HG02852 (cell line): ENCODE results near the gene CHRNA5.
"Not testable (repeated sequence)": the region's sequence is repeated elsewhere in the genome, so short reads cannot be mapped to it uniquely, and the experiment has no call there.

ENCODE experiments used
- ATAC-seq: cut with Tn5 transposase; IDR thresholded peaks from one replicate; pipeline ENCODE4 v1.9.1; 2021; ENCODE audit warnings: mild to moderate bottlenecking, moderate library complexity; ENCODE audit not compliant: unreplicated experiment

Gene CHRNA5

DNA sequence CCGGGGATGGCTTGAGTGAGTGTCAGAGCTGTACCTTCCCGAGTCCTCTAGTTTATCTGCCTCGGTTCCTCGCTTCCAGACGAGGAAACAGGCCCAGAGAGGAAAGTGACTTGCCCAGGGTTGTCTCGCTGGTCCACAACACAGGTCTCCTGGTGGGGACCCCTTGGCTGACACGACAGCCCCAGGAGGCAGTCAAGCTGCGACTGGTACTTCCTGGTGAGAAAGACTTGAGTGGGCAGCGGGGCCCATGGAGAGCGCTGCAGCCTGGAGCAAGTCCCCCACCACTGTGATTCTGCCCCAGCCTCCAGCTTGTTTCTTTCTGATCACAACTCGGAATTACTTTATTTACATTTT, 600 bp upstream of the CHRNA5 start:
- ATAC-seq = peak; percentile 12

DNA sequence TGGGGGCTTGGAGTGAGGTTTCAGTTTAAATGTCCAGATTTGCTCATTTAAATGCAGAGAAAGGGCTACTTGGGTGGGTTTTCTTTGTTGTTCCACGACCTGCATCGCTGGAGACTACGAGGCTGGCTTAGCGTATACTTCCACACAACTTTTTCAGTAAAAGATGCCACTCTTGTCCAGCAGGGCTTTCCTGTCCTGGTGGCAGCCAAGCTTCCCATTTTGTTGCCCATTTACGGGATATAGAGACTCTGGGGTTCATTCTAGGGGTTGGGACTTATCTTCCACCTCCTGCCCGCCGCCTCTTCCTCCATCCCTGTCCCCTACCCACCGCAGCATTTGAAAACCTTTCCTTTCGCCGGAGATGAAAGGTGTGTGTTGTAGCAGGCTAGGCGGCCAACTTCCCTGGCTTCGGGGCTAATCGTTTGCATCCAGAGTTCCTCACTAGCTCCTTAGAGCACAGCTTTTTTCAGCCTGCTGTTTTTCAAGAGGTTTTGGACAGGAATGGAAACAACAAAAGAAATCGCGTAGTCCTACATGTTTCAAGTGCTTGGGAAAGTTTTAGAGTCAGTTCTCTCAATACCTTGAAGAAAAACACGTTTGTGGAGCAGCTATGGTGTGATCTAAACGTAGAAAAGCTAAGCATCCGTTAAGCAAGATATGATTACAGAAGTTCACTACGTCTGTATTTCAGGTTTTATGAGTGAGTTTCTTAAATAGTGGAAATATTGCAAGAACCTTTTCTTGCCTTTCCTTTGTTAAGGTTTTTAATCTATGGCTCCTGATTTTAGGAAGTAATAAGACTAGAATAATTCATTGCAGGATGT, 843 bp downstream of the CHRNA5 start:
- no peak for ATAC-seq

DNA sequence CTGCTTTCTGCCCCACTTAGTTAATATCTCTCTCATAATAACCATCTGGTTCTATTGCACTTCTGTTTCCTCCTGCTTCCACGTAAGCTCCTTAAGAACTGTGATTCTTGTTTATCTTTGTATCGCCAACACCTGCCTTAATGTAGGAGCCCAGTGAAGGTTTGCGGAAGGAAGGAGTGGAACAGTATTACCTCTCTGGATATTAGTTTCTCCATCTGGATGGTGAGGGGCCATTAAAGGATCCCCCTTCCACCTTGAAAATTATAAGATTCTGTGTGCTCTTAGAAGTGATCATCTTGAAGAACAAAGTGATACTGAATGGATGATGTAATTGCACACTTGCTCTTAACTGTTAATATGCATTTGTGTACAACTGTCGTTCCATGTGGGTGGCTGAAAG, 2.2 kb downstream of the CHRNA5 start:
- no peak for ATAC-seq

DNA sequence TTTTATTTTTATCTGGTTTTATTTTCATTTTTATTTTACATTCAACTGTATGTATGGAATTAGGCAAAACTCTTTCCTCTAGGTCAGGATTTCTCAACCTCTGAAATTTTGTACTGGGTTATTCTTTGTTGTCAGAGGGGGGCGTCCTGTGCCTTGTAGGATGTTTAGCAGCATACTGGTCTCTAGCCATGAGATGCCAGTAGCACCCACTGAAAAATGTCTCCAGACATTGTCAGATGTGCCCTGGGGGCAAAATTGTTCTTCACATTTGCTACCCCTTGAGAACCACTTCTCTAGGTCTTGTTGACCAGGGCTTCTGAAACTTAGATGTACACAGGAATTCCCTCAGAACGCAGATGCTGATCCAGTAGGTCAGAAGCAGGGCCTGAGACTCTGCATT, 5.4 kb downstream of the CHRNA5 start:
- ATAC-seq = no peak

DNA sequence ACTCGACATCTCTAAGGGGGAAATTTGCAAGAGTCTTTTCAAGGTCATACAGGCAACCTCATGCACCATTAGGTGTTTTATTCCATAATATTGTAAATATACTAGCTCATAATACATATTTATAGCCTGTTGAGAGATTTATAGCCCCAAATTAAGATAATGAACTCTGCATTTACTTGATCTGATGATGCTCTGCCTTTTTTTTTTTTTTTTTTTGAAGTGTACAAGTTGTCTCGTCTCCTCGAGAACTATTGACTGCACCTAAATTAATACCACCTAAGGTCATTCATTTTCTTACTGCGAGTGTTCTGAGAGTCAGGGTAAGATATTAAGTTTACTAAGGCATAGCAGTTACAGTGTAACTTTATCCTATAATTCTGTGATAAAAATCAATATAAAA, 6.1 kb downstream of the CHRNA5 start:
- no peak for ATAC-seq

DNA sequence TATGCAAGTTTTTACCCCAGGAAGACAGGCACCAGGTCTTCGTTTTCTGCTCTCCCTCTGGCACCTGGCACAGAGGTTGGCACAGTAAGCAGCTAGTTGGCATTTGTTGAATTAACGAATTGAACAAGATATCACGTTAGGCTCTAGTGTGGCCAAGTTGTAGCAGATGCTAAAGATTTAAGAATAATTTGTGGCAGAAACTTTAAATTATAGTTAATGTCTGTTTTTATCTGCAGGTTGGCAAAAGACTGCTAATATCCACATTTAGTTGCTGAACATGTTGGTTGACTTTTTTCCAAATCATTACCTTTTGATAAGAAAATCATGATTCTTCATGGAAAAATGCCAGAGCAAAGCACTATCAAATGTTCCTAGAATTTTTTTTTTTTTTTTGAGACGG, 8.1 kb downstream of the CHRNA5 start:
- no peak for ATAC-seq

DNA sequence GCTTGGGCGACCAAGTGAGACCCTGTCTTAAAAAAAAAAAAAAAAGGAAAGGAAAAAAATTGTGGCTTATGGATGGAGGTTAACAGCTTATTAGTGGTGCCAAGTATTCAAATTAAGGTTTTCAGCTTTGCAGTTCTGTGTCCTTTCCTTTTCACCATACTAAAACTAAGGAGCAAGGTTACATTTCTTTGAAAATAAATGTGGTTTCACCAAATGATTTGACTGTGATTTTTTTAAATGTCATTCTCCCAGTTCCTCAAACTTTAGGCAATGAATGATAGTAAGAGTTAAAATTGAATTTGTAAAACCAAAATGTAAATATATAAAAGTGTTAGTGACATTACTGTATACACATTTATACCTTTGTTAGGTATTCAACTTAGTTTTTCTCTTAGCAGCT, 9.6 kb downstream of the CHRNA5 start:
- ATAC-seq = no peak

DNA sequence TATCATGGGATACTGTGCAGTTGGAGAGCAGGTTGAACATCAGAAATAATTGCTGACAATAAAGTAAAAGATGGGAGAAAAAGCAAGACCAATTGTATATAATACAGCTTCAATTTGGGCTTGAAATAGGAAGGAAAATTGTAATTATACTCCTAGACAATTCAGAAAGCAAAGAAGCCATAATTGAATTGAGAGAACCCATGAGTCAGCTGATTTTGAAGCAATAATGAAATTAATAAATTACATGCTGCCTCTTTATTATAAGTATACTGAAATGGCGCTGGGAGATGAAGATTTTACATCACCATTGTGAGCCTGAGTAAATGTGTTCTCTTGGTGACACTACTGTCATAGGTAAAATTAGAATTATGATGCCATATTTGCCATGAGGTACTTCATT, 32.3 kb downstream of the CHRNA5 start:
- no peak for ATAC-seq

DNA sequence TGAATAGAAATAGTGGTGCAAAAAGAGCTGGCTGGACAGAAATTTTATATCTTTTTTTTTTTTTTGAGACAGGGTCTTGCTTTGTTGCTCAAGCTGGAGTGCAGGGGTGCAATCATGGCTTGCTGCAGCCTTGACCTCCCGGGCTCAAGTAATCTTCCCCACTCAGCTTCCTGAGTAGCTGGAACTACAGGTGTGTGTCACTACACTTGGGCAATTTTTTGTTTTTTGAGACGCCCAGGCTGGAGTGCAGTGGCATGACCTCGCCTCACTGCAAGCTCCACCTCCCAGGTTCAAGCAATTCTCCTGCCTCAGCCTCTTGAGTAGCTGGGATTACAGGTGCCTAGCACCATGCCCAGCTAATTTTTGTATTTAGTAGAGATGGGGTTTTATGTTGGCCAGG, 33.0 kb downstream of the CHRNA5 start:
- no peak for ATAC-seq

DNA sequence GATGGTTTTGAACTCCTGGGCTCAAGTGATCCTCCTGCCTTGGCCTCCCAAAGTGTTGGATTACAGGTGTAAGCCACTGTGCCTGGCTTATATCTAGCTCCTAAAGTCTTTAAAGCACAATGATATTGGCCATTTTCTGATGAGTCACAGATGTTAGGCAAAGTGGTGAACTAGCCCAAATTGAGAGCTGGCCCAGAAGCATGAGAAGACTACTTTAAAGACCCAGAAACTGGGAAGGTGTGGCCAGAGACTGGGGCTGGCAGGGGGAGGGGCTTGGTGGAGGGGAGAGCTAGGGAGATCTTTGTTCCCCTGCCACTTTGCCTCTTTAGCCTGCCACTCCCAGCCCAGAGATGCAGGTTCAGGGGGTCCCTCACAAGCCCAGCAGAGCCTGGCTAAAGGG, 33.9 kb downstream of the CHRNA5 start:
- no peak for ATAC-seq

DNA sequence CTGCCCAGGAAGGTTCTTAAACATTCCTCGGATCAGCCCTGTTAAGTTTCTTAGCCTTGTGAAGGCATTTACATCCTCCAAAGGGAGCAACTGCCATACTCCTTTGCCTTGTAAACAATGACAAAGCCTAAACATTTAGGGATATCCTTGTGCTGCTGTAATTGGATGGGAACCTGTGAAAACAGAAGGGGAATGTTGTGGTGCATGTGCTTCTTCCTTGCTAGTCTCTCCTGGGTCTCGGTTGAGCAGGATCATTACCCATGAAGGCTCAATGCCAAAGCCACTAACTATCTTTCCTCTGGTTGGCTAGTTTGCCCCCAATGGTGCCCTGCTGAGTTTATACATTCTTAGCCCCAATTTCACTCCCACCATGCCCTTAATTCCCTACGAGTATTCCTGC, 38.1 kb downstream of the CHRNA5 start:
- ATAC-seq = no peak

DNA sequence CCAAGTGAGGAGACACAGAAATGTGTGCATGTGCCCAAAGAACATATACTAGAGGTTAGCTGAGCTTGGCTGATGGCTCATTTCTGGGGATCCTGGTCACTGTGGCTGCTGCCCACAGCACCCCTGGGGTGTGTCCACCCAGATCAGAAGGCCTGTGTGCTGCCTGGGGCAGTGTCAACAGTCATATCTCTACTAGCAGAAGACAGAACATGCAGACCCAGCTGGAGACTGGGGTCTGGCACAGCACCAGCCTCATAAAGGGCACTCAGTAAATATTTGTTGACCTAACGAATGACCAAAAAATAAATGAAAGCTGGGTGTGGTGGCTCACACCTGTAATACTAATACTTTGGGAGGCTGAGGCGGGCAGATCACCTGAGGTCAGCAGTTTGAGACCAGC, 39.1 kb downstream of the CHRNA5 start:
- ATAC-seq = no peak

DNA sequence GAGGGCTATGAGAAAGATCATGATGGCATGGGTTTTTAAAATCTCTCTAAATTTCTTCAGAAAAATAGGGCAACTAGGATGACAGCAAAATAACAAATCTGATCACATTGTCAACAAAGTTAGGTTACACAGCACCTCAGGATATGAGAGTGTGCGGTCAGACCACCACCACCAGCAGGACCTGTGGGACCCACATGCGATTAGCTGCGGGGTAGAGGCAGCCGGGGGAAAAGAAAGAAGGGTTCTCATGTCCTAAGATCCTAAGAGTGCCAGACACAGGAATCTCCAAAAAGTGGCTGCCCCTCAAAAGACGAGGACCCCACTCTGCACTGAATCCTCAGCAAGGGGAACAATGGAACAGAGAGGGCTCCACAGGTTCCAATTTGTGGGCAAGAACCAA, 39.9 kb downstream of the CHRNA5 start:
- ATAC-seq = no peak

DNA sequence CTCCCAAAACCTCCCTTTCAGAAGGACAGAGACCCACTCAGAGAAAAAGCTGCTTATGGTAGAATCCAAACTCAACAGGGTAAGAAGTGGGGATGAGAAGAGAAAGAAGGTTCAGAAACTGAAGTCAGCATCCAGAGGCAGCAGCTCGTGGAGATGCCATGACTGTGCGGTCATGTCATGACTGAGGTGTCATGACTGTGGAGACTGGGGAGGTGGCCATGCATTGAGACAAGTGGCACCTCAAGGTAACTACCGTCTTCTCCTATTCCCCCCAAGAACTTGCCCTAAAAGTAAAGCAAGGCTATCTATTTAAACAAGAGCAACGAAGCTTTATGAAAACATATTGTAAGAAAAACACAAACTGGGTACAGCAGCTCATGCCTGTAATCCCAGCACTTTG, 40.4 kb downstream of the CHRNA5 start:
- no peak for ATAC-seq

DNA sequence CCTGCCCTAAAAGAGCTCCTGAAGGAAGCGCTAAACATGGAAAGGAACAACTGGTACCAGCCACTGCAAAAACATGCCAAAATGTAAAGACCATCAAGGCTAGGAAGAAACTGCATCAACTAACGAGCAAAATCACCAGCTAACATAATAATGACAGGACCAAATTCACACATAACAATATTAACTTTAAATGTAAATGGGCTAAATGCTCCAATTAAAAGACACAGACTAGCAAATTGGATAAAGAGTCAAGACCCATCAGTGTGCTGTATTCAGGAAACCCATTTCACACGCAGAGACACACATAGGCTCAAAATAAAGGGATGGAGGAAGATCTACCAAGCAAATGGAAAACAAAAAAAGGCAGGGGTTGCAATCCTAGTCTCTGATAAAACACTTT, 44.2 kb downstream of the CHRNA5 start:
- ATAC-seq = not testable (repeated sequence)

DNA sequence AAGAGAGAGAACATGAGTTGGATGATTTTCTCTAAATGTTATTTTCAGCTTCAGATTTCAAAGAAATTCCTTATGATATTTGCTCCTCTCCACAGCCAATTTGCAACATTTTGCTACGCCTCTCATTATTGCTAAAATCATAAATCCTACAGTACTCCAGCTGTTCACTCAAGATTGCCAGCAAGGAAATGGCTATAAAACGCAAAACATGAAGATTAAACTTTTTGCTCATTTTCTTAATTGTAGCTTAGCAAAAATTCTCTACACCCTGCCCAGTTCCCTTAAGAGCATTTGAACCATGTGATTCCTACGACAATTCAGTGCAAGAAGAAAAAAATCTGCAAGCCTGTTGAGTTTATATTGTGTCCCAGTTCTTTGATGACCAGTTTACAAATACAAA, 48.7 kb downstream of the CHRNA5 start:
- no peak for ATAC-seq

DNA sequence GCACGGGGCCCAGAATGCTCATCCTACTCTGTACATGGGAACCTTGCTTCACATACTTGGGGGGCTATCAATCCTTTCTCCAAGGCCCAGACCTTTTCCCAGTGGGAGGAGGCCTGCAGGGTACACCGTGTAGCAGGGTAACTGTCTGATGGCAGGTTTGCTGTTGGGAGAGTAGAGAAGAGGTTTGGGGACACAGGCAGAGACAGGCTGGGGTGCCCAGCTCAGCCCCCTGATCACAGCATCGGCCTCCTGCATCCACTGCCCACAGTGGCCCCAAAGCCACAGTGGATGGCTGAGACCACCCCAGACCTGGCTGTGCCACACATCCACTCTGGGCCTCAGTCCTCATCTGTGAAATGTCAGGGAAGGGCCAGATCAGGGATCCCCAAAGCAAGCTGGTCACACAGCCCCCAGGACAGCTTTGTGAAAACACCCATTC, 49.9 kb downstream of the CHRNA5 start:
- ATAC-seq = no peak

DNA sequence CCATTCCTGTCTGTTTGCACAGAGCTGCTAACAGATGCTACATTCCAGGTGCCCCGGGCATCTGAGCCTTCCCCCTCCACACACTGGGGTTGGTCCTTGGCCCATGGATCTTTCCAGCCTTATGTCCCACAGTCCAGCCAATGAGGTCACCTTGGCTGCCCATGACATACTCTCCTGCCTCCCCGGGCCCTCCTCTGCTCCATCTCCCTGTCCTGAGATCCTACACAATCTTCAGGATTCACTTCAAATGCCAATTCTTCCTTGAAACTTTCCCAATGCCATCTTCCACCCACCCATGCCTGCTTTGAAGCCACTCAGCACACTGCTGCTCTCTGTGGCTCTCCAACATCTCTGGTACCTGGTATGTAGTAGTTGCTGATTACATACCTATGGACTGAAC, 51.2 kb downstream of the CHRNA5 start:
- no peak for ATAC-seq

DNA sequence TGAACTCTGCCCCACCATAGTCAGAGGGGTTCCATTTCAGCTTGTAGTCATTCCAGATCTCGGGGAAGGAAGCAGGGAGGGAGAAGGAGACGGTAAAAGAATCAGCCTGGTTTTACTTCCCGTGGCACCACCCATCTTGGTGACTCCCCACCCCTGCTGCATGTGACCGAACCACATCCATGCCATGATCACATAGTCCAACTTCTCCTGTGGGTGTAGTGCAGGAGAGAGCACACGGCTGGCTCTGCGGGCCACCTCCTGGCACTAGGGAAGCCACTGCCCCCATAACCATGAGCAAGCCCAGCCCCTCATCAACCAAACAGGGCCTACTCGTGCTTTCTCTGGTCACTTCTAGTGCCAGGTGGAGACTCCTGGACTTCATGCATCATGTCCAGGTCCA, 51.8 kb downstream of the CHRNA5 start:
- no peak for ATAC-seq

DNA sequence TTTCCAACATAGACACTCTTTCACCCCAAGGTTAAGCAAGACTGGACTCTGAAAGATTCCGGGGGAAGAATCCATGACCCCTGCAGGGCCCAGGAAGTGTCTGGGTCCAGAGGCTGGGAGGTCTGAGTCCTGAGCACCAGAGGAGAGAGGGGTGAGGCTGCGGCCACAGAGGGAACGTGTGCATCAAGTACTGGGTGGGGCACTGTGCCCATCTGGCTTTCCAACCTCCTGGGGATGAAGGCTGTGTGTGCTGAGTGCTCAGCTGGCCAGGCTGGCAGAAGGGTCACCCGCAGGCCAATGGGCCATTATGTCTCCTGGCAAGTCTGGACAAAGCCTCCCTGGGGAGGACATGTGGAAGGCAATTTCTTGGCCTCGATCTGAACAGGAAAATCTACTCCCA, 52.2 kb downstream of the CHRNA5 start:
- no peak for ATAC-seq

DNA sequence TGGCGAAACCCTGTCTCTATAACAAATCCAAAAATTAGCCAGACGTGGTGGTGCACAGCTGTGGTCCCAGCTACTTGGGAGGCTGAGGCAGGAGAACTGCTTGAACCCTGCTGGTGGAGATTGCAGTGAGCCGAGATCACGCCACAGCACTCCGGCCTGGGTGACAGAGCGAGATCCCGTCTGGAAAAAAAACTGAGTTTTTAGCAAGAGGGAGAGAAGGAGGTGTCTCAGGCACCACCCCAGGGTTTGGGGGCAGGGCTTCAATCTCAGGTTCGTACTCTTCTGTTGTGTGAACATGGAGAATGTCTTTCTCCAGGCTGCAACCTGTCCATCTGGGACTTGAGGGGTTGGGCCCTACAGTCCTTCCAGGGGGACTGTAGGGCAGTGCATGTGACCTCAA, 52.7 kb downstream of the CHRNA5 start:
- no peak for ATAC-seq

DNA sequence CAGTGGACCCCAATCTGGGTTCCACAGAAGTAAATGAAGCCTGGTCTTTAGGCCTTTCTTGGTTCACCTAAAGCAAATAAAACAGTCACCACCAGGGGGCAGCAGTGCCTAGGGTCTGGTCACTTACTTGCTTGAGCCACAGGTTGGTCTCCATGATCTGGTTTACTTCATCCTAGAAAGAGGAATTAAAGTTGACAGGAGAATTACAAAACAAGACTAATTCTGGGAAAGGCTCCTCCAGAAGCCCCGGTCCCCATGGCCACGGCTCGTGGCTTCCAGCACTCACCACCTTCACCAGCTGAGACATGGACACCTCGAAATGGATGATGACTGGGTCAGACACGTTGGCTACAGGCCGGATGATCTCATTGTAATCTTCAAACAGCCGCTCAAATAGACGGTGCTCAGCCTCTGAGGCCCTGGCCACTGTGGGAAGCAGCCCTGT, 53.2 kb downstream of the CHRNA5 start:
- no peak for ATAC-seq
